NOMO-1 (cell line): ENCODE measurements around the gene ARMH2.
"Not testable (repeated sequence)": the region's sequence is repeated elsewhere in the genome, so short reads cannot be mapped to it uniquely, and the experiment has no call there.

ENCODE experiments used
- DNase-seq, 2 experiments: peaks; one replicate each; lab custom pipeline; 2025; ENCODE audit not compliant: unreplicated experiment in 2 of 2; lab: John Stamatoyannopoulos, UW

The ARMH2 gene

GRCh38 chr6:24765968-24766367 lies 32.7 kb downstream of the ARMH2 start:
- DNase-seq: not testable (repeated sequence)

- DNase-seq: not testable (repeated sequence)
Observed at GRCh38 chr6:24764833-24765828, 33.6 kb downstream of the ARMH2 start.

GRCh38 chr6:24763578-24763977 lies 35.1 kb downstream of the ARMH2 start:
- no peak for DNase-seq

- DNase-seq: no peak
Observed at GRCh38 chr6:24761851-24762250, 36.9 kb downstream of the ARMH2 start.

GRCh38 chr6:24761193-24761835 lies 37.4 kb downstream of the ARMH2 start:
- DNase-seq: no peak

GRCh38 chr6:24760210-24760609 lies 38.5 kb downstream of the ARMH2 start:
- DNase-seq: no peak

- DNase-seq: no peak
Observed at GRCh38 chr6:24759718-24760117, 39.0 kb downstream of the ARMH2 start.

GRCh38 chr6:24757611-24758010 lies 41.1 kb downstream of the ARMH2 start:
- peak in 1 of 2 experiments; percentile 37 for DNase-seq

- DNase-seq: no peak
Observed at GRCh38 chr6:24755279-24755678, 43.4 kb downstream of the ARMH2 start.

GRCh38 chr6:24754378-24754777 lies 44.3 kb downstream of the ARMH2 start:
- not testable (repeated sequence) for DNase-seq

GRCh38 chr6:24753545-24753944 lies 45.2 kb downstream of the ARMH2 start:
- no peak for DNase-seq

GRCh38 chr6:24752917-24753492 lies 45.7 kb downstream of the ARMH2 start:
- no peak for DNase-seq

GRCh38 chr6:24752503-24752902 lies 46.2 kb downstream of the ARMH2 start:
- DNase-seq: no peak

GRCh38 chr6:24750878-24751277 lies 47.8 kb downstream of the ARMH2 start:
- not testable (repeated sequence) for DNase-seq

- peak in 1 of 2 experiments; percentile 72 for DNase-seq
Observed at GRCh38 chr6:24749297-24749696, 49.4 kb downstream of the ARMH2 start.
